HCT116 (cell line): Measurements from ENCODE around the gene TEFM. TPM values are rescaled to one million over a fixed set of nuclear protein-coding genes. Genes with fewer than 3 reads are reported as not detected.

Experiments used
- ATAC-seq: fragments of 200-7000 bp; cut with Tn5 transposase; 2 replicates; pipeline ENCODE4 v1.9.1; 2020; ENCODE audit warnings: mild to moderate bottlenecking, moderate library complexity
- BruUV-seq: library from RNA; stranded (reverse); fragments of 400-500 nt; replicated peaks from 2 replicates; lab custom pipeline; 2021; lab: Mats Ljungman, UMichigan
- CTCF ChIA-PET: fragments of 300-600 bp; sonication (Branson Sonifier 250); formaldehyde crosslinking; loops from one replicate; lab custom pipeline; 2021; ENCODE audit warnings: antibody characterized with exemption; lab: Charles Lee
- POLR2A ChIA-PET: fragments of 300-600, 350-600 bp; sonication (Branson Sonifier 250); formaldehyde crosslinking; loops from one replicate; lab custom pipeline; 2021; ENCODE audit warnings: antibody characterized with exemption; lab: Charles Lee
- RAD21 ChIA-PET, 2 experiments: fragments of 300-600 bp; sonication (Branson Sonifier 250); formaldehyde crosslinking; loops; one replicate each; lab custom pipeline; 2023; ENCODE audit warnings: low total read pairs in 2 of 2; ENCODE audit not compliant: uncharacterized antibody in 2 of 2, unreplicated experiment in 2 of 2, low non-redundant PET in 1 of 2; lab: Charles Lee
- DNase-seq: peaks from one replicate; pipeline ENCODE4 v3.0.0-alpha.2; 2010; ENCODE audit warnings: low read depth, low spot score
- H2AFZ ChIP-seq: fragments of 200-600 bp; shearing (Covaris generic), sonication (generic); 2 replicates; pipeline ENCODE4 v1.6.1; 2017; ENCODE audit warnings: low read depth, mixed run types, mixed read lengths, antibody characterized with exemption, low read length; ENCODE audit not compliant: poor library complexity, severe bottlenecking
- H3K27ac ChIP-seq: 2 replicates; pipeline ENCODE4 v1.5.1; 2012; ENCODE audit warnings: low read depth, low read length
- H3K27me3 ChIP-seq: fragments of 200-600 bp; sonication (generic); 2 replicates; pipeline ENCODE4 v1.6.1; 2016; ENCODE audit warnings: mixed run types, low read length, mixed read lengths; ENCODE audit not compliant: insufficient read depth
- H3K36me3 ChIP-seq, 2 experiments: fragments of 200-500 bp in 1 of 2; fragments of 200-600 bp in 1 of 2; sonication (Bioruptor generic) in 1 of 2; sonication (generic) in 1 of 2; 2 replicates each; pipeline versions ENCODE4 v1.5.1 to v1.6.1; 2014 to 2016; ENCODE audit warnings: low read length in 2 of 2, inconsistent platforms in 1 of 2, mixed read lengths in 1 of 2, mixed run types in 1 of 2; ENCODE audit not compliant: insufficient read depth in 2 of 2, control insufficient read depth in 1 of 2
- H3K4me1 ChIP-seq, 2 experiments: fragments of 200-600 bp in 1 of 2; sonication (generic) in 1 of 2; 2 replicates each; pipeline versions ENCODE4 v1.5.1 to v1.6.1; 2012 to 2017; ENCODE audit warnings: low read length in 2 of 2, inconsistent platforms in 1 of 2, mild to moderate bottlenecking in 1 of 2, mixed read lengths in 1 of 2, mixed run types in 1 of 2, moderate library complexity in 1 of 2; ENCODE audit not compliant: insufficient read depth in 2 of 2, control insufficient read depth in 1 of 2
- H3K4me2 ChIP-seq: fragments of 200-600 bp; sonication (generic); 2 replicates; pipeline ENCODE4 v1.6.1; 2017; ENCODE audit warnings: mixed run types, low read length, mixed read lengths
- H3K4me3 ChIP-seq, 2 experiments: fragments of 200-600 bp in 1 of 2; sonication (generic) in 1 of 2; replicated peaks in 1 of 2; 2 replicates each; pipeline ENCODE4 v1.5.1; 2011 to 2016; ENCODE audit warnings: low read length in 2 of 2, control low read depth in 1 of 2, low read depth in 1 of 2, mild to moderate bottlenecking in 1 of 2, mixed read lengths in 1 of 2, mixed run types in 1 of 2
- H3K79me2 ChIP-seq: fragments of 200-600 bp; sonication (generic); 2 replicates; pipeline ENCODE4 v1.6.1; 2017; ENCODE audit warnings: mild to moderate bottlenecking, mixed run types, low read length, moderate library complexity, mixed read lengths; ENCODE audit not compliant: insufficient read depth
- H3K9ac ChIP-seq: fragments of 200-600 bp; sonication (generic); 2 replicates; pipeline ENCODE4 v1.6.1; 2016; ENCODE audit warnings: low read length, mixed read lengths
- H3K9me2 ChIP-seq: fragments of 200-600 bp; sonication (generic), shearing (Covaris generic); 2 replicates; pipeline ENCODE4 v1.6.1; 2017; ENCODE audit warnings: mixed run types, mild to moderate bottlenecking, moderate library complexity; ENCODE audit not compliant: insufficient read depth
- H3K9me3 ChIP-seq, 2 experiments: fragments of 200-500 bp in 1 of 2; fragments of 200-600 bp in 1 of 2; sonication (Bioruptor generic) in 1 of 2; sonication (generic) in 1 of 2; 2 replicates each; pipeline ENCODE4 v1.6.1; 2014 to 2017; ENCODE audit warnings: low read length in 2 of 2, mixed read lengths in 2 of 2, inconsistent platforms in 1 of 2, low read depth in 1 of 2, mild to moderate bottlenecking in 1 of 2, mixed run types in 1 of 2, moderate library complexity in 1 of 2; ENCODE audit not compliant: control insufficient read depth in 1 of 2, insufficient read depth in 1 of 2
- H4K20me1 ChIP-seq: fragments of 200-600 bp; sonication (generic), shearing (Covaris generic); 2 replicates; pipeline ENCODE4 v1.6.1; 2017; ENCODE audit warnings: mixed run types, mild to moderate bottlenecking, moderate library complexity; ENCODE audit not compliant: insufficient read depth
- ATF3 ChIP-seq: IDR thresholded peaks from 2 replicates; pipeline ENCODE4 v1.6.1; 2012
- CBX3 ChIP-seq: IDR thresholded peaks from 2 replicates; pipeline ENCODE4 v1.6.1; 2012; ENCODE audit warnings: low read depth
- CEBPB ChIP-seq: IDR thresholded peaks from 2 replicates; pipeline ENCODE4 v1.6.1; 2012; ENCODE audit warnings: low read depth
- CTCF ChIP-seq, 3 experiments: fragments of 200-600 bp in 1 of 3; sonication (generic) in 1 of 3; IDR thresholded peaks in 2 of 3; conservative IDR thresholded peaks in 1 of 3; 2 replicates each; pipeline ENCODE4 v1.5.1; 2012 to 2017; ENCODE audit warnings: low read depth in 2 of 3, low read length in 2 of 3, antibody characterized with exemption in 1 of 3, borderline replicate concordance in 1 of 3, control low read depth in 1 of 3, mild to moderate bottlenecking in 1 of 3, mixed read lengths in 1 of 3, mixed run types in 1 of 3, moderate library complexity in 1 of 3; ENCODE audit not compliant: insufficient read depth in 1 of 3
- EGR1 ChIP-seq: IDR thresholded peaks from 2 replicates; pipeline ENCODE4 v1.6.1; 2012; ENCODE audit warnings: low read depth
- ELF1 ChIP-seq: IDR thresholded peaks from 2 replicates; pipeline ENCODE4 v1.6.1; 2012; ENCODE audit warnings: low read depth, borderline replicate concordance
- EZH2 ChIP-seq: fragments of 200-600 bp; sonication (generic); IDR thresholded peaks from 2 replicates; pipeline ENCODE4 v1.6.1; 2017; ENCODE audit warnings: antibody characterized with exemption, mixed run types
- EZH2phosphoT487 ChIP-seq: fragments of 200-600 bp; IDR thresholded peaks from 2 replicates; pipeline ENCODE4 v1.6.1; 2018; ENCODE audit warnings: antibody characterized with exemption, borderline replicate concordance
- FOSL1 ChIP-seq: IDR thresholded peaks from 2 replicates; pipeline ENCODE4 v1.6.1; 2012; ENCODE audit warnings: low read depth
- JUND ChIP-seq: IDR thresholded peaks from 2 replicates; pipeline ENCODE4 v1.6.1; 2012
- MAX ChIP-seq: IDR thresholded peaks from 2 replicates; pipeline ENCODE4 v1.6.1; 2012
- POLR2A ChIP-seq: IDR thresholded peaks from 2 replicates; pipeline ENCODE4 v1.7.0; 2011; ENCODE audit warnings: borderline replicate concordance; ENCODE audit not compliant: insufficient read depth, insufficient read length; ENCODE audit errors: extremely low read depth
- POLR2AphosphoS5 ChIP-seq: IDR thresholded peaks from 2 replicates; pipeline ENCODE4 v1.6.1; 2011; ENCODE audit warnings: mild to moderate bottlenecking, low read depth, low read length, moderate library complexity
- RAD21 ChIP-seq: IDR thresholded peaks from 2 replicates; pipeline ENCODE4 v1.6.1; 2012; ENCODE audit warnings: low read depth, mild to moderate bottlenecking
- SIN3A ChIP-seq: IDR thresholded peaks from 2 replicates; pipeline ENCODE4 v1.6.1; 2012; ENCODE audit warnings: low read depth
- SP1 ChIP-seq: IDR thresholded peaks from 2 replicates; pipeline ENCODE4 v1.6.1; 2012; ENCODE audit warnings: low read depth
- SRF ChIP-seq: IDR thresholded peaks from 2 replicates; pipeline ENCODE4 v1.6.1; 2012; ENCODE audit warnings: low read depth
- TCF7L2 ChIP-seq: IDR thresholded peaks from 2 replicates; pipeline ENCODE4 v1.7.0; 2011; ENCODE audit warnings: borderline replicate concordance, inconsistent platforms; ENCODE audit not compliant: insufficient read depth, insufficient read length; ENCODE audit errors: extremely low read depth
- YY1 ChIP-seq: IDR thresholded peaks from 2 replicates; pipeline ENCODE4 v1.6.1; 2011; ENCODE audit warnings: low read length, low read depth, moderate library complexity, mild to moderate bottlenecking; ENCODE audit not compliant: insufficient replicate concordance; ENCODE audit errors: extremely low read depth
- ZBTB33 ChIP-seq: IDR thresholded peaks from 2 replicates; pipeline ENCODE4 v1.6.1; 2011; ENCODE audit warnings: mild to moderate bottlenecking, low read length, moderate library complexity; ENCODE audit not compliant: insufficient replicate concordance; ENCODE audit errors: extremely low read depth
- ZFX ChIP-seq: fragments of 450-650 bp; IDR thresholded peaks from 2 replicates; pipeline ENCODE4 v1.6.1; 2017
- ZNF274 ChIP-seq: fragments of 200-500 bp; sonication (Bioruptor generic); IDR thresholded peaks from 2 replicates; pipeline ENCODE4 v1.6.1; 2014; ENCODE audit warnings: mild to moderate bottlenecking, low read depth, low read length, inconsistent platforms
- intact Hi-C: fragments of 100-400 bp; cut with micrococcal nuclease; formaldehyde crosslinking; loops from 2 replicates; pipeline ENCODE4 v1.10.0; 2022
- total RNA-seq: library from RNA; stranded (reverse); gene quantifications from one replicate; pipeline ENCODE4 v1.2.1, GENCODE V29; 2021; ENCODE audit not compliant: unreplicated experiment

The TEFM gene
- total RNA-seq, 1 experiment from 2014 or later: 13.1 TPM

GRCh38 chr17:30921544-30922196 lies 15.6 kb upstream of the TEFM start, which contains the start of gene ADAP2:
Gene ADAP2, plus strand, starts transcription at chr17:30921945. Its CDS starts 70 bp downstream, at chr17:30922015.
- no peaks in the 10 kb centered on the region for H4K20me1 ChIP-seq
- intact Hi-C loops: no loop called here
- TF ChIP-seq SP1 (no peak), ZBTB33 (no peak), ZFX (peak; percentile 65), CTCF (IDR thresholded peaks at IDR 0.05 in 2 of 3, conservative IDR thresholded peaks at IDR 0.05 in 1 of 3; ENCODE audit: borderline replicate concordance in 1 of 3, insufficient read depth in 1 of 3, low read depth in 2 of 3, low read length in 2 of 3) (no peak), YY1 (peak; percentile 17), POLR2AphosphoS5 (peak; percentile 85), ELF1 (no peak), EZH2phosphoT487 (no peak), ZNF274 (no peak), CBX3 (no peak), MAX (no peak; the same call in 1 of the 2 replicates), RAD21 (no peak), JUND (no peak), EZH2 (no peak), TCF7L2 (no peak), SRF (no peak), CEBPB (no peak), SIN3A (no peak), POLR2A (no peak), EGR1 (no peak), ATF3 (no peak), FOSL1 (no peak)

More at GRCh38 chr17:30921544-30922196, 15.6 kb upstream of the TEFM start, which contains the start of gene ADAP2:
- ATAC-seq (peak; percentile 96), DNase-seq (peak; percentile 19)
- Histone ChIP-seq H3K27ac (peak within 1 kb of the TSS; percentile 18; the same call in 1 of the 2 replicates), H3K4me2 (peak within 1 kb of the TSS; percentile 88), H3K9me3 (no peaks in the 10 kb centered on the region), H2AFZ (peak within 1 kb of the TSS; percentile 100), H3K4me1 (peaks cover 5 to 24% of the 10 kb centered on the region in 2 experiments; a peak in 3 of 4 replicates), H3K9me2 (no peaks in the 10 kb centered on the region), H3K36me3 (no peaks in the 10 kb centered on the region; a peak in 1 of 4 replicates), H3K9ac (peak within 1 kb of the TSS; percentile 67), H3K79me2 (no peaks in the 10 kb centered on the region), H3K27me3 (no peaks in the 10 kb centered on the region), H3K4me3 (peak within 1 kb of the TSS; percentile 53 to 63)
- ChIA-PET RAD21 (interaction anchor here in 1 of 2 experiments (0.6 kb wide), 1 partner anchor 554 kb away, joined by 3 read pairs; no protein-coding TSS in a partner anchor), CTCF (no interaction called here), POLR2A (no interaction called here)
- BruUV-seq: no TSS peak
